GM20431 (cell line): Measurements from ENCODE around the gene COL6A3.
"Not testable (repeated sequence)": the region's sequence is repeated elsewhere in the genome, so short reads cannot be mapped to it uniquely, and the experiment has no call there.

Source experiments
- in situ Hi-C: fragments of 300-500 bp; cut with MseI, MboI; formaldehyde crosslinking; loops from one replicate; pipeline ENCODE4 v1.15.0; 2020; ENCODE audit warnings: low sequenced_read_pairs; ENCODE audit not compliant: unreplicated experiment

COL6A3 gene

DNA sequence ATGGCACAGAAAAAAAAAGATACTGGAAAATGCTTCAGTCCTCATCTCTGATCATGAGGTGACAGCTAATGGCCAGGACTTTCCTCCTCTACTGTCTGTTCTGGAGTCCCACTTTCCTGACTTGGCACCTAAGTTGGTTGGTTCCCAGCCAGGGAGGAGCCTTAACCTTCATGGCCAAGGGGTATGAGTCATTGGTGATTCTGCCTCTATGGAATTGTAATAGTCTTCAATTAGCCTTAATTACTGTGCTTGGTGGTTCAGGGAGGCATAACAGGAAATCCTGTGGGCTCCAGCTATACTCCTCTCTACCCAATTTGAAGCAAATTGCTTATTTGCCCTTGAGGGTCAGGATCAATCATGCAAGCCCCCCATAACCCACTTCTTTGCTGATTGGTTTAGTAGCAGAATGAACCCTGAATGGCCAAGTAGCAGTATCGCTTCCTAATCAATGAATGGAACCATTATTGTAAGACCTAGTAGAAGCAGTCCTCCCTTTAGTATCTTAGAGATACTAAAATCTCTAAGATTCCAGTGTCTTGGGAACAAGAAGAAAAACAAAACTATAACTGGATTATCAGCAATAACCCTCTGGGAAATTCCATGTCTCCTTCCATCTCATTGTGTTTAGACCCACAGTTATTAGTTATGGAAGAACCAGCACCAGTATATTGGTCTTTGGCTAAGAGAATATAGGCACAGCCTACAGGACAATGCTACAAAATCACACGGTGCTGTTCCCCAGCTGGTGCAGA is 109.0 kb downstream of the COL6A3 start:
- in situ Hi-C loops = no loop called here

DNA sequence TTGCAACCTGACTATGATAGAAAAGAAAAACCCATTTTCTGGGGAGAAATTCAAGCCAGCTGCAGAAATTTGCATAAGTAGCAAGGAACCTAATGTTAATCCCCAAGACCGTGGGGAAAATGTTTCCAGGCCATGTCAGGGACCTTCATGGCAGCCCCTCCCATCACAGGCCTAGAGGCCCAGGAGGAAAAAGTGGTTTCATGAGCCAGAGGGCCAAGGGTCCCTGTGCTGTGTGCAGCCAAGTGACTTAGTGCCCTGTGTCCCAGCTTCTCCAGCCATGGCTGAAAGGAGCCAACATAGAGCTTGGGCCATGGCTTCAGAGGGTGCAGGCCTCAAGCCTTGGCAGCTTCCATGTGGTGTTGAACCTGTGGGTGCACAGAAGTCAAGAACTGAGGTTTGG is 110.7 kb downstream of the COL6A3 start:
- in situ Hi-C loops = not testable (repeated sequence)

DNA sequence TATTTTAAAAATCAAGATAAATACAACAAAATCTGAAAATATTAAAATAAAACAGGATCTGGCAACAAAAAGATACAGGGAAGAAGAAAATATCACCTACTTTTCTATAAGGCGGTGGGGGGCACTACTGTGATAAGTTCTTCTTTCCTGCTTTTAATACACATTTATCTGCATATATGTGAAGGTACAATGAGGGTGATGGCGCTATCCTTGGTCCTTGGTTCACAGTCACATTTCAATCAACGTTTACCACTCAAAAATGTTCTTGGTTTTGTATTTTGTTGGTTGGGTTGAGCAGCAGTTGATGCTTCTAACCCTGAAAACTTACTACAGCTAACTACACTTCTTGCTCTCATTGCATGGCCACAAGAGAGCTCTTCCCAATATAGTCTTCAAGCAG is 112.4 kb downstream of the COL6A3 start:
- in situ Hi-C loops = no loop called here

DNA sequence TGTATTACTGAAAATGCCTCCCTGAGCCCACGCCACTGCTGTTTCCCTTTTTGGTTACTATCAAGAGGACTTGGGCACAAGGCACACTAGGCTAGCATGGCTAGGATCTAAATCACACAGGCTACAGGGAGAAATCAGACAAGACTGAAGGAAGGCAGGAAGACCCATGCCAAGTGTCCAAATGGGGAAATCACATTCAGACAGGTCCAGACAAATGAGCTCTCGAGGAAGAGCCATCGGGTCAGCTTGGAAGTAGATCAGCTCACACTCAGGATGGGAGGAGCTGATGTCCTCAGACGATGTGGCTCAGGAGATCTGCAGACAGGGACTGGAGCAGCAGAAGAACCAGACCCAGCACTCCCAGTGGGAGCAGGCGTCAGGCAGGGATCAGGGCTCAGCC is 113.2 kb downstream of the COL6A3 start:
- in situ Hi-C loops = no loop called here

DNA sequence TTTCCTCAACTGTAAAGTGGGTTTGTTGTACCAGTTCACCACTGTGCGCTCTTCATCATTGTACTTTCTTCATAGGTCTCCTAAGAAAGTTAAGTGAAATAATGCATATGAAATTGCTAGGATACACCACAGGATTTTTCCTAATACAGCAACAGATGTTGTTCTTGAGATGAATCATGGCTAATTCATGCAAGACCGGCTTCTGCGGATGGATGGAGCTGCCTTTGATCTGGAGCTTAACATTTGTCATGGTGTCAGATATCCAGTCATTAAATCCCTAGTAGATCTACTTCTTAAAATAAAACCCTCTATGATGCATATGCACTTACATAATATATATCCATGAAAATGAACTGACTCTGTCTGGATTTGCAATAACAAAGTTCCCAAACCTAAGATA is 114.1 kb downstream of the COL6A3 start:
- in situ Hi-C loops = no loop called here

DNA sequence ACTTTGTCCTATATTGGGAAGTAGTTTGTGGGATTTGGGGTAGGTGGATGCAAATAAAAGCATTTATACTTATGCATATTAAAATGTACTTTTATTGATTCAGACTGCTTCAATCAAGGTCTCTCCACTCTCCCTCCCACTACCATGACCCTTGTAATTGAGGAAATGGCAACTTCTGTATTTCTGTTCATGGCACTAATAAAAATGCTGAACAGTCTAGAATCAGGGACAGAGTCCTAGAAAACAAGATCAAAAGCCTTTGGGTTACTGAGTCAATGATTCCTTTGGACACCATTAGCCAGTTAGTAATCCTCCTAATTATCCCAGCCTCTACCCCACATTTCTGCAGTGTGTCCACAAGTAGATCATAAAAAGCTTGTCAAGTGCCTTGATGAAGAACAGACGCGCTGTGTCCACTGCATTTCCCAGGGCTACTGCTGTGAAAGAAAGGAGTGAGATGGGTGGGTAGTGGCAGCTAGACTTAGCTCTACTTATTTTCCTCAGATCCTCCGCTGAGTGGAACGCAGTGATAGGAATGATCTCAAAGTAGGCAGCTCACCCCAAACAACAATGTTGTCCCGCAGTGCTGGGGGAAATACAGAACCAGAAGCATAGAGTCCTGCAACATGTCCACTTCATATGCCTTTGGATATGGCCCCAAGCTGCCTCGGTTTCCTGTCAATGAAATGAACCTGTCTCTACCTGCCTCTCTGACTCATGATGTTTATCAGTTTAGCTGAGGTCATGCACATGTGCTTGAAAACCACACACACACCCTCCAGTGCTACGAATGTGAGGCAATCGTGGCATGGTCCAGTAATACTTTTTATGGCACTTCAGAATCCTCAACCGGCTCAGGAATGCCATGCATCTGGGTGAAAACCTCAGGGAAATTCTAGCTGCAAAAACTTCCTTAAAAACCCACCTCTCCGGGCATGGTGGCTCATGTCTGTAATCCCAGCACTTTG is 115.5 kb downstream of the COL6A3 start:
- in situ Hi-C loops = no loop called here

DNA sequence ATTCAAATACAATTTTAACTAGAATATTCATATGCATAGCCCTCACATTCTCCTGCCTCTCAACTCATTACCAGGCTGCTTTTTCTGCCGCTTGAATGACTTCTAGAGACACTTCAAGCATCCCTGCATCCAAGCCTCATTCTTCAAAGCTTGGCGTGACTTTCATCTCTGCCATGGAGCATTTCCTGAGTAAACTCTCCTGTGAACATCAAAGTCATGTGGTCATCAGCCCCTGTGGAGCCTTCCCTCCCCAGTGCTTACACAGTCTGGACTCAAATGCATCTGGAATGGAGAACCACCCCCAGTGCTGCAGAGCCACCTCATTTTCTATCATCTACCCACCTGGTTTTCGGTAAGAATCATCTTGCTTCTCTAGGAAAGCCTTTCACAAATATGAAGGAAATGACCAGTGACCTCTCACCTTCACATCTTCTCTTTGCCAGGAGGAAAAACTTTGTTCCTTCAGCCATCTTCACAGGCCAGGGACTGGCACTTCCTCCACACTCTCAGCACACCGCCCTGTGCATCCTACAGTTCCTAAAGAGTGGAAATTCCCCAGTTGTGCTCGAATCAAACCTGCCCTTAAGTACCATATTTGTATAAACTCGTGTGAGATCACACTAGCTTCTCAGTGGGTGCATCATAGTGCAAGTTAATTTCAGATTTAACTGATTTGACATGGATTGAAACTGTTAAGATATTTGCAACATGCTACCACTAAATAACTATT is 116.4 kb downstream of the COL6A3 start:
- in situ Hi-C loops = no loop called here

DNA sequence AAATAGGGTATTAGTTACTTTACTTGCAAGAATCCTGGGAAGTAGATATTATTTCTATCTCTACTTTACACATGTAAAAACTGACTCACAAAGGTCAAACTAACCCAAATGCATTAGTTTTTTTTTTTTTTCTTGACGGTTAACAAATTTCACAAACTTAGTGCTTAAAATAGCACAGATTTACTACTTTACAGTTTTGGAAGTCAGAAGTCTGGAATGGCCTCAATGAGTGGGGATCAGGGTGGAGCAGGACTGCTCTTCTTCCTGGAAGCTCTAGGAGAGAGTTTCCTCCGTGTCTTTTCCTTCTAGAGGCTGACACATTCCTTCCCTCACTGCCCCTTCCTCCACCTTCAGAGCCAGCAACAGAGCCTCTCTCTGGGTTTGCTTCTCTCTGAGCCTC is 117.2 kb downstream of the COL6A3 start:
- in situ Hi-C loops = no loop called here

DNA sequence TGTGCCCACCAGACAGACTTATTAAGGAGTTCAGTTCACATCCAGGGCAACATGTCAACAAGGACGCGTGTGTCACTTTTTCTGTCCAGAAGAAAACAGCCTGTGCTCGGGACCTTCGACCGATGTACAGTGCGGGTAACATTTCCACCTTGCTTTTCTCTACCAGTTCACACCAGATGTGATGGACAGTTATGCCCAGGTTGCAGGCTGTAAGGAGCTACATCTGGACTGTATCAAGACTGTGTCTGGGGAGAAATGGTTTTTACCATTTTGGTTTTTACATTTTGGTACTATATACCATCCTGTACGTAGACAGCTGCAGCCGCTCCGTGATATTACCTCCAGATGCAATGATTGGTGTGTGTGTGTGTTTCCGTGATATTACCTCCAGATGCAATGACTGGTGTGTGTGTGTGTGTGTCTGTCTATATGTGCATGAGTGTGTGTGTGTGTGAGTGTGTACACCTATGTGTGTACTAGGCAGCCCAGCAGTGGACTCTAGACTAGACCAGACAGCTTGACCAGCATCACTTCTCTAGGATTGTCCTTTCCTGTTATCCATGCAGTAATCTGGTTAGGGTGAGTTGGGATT is 118.0 kb downstream of the COL6A3 start:
- in situ Hi-C loops = no loop called here

DNA sequence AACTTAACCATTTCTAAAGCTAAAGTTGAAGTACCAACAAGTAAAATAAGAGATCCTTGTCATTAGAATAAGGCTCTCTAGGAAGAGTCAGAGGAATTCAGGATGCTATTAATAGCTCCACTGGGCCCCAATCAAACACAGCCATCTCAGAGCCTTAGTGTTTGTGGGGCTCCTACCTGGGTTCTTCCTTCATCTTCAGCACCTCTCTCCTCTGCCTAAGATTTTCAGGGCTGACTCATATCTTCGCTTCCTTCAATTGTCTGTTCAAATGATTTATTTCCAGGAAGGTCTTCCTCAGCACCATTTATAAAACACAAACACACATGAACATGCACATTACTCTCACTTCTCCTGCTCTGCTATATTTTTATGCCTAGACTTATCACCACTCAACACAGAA is 119.5 kb downstream of the COL6A3 start:
- in situ Hi-C loops = no loop called here

DNA sequence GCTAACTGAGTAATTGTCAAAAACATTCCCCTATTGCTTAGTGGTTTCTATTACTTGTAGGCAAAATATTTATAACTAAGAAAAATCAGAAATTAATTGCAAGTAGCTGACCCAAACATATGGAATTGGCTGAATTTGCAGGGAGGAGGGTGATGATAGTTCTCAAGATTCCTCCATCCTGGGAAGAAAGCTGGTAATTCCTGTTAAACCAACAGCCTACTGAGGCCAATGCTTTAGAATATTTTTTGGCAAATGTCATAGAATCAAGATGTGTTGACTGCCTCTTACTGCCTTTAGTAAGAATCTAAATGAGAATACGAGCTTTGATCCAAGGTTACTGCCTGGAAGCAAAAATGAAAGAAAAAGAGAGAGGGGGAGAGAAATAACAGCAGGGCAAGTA is 120.0 kb downstream of the COL6A3 start:
- in situ Hi-C loops = no loop called here

DNA sequence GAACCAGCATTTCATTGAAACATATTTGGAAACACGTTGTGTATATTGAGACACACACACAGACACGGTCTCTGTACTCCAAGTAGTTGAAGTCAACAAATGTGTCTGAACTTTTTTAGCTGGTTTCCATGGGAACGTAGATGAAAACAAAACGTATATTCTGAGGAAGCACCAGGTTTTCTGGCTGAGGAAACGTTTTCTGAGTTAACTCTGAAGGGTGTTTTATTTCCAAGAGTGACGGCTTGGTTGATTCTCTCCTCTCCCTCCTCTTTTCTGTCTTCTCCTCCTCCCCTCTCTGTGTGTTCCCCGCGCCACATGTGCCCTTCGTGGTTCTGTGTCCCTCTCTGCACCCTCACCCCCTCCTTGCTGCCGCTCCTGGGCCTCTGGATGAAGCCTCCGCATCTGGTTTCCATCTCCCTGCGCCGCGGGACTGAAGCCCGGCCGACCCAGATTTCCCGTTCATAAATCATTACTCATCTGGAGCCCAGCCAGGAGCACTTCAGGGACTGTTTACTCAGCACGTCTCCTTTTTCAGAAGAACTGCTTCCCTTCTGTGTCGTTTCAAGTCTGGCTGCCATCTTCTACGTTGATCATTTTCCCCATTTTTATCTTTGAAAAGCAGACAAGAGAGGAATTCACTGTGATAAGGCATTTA is 122.7 kb downstream of the COL6A3 start:
- in situ Hi-C loops = no loop called here

DNA sequence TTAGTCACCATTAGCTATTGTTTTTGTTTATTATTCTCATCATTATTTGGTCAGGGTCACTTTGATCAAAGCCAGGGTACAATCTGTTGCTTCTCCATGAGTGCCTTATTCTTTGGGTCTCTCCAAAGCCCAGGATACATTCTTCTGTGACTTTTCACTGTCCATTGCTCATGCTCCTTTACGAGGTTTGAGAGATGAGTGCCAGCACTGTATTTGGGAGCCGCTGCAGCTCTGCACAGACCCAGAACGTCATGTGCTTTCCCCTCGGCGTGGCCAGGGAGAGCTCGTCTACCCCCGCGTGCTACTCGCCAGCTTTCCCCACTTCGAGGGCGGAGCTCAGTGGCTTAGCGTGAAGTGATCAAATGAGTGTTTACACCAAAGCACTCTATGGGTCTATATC is 123.7 kb downstream of the COL6A3 start:
- in situ Hi-C loops = no loop called here

DNA sequence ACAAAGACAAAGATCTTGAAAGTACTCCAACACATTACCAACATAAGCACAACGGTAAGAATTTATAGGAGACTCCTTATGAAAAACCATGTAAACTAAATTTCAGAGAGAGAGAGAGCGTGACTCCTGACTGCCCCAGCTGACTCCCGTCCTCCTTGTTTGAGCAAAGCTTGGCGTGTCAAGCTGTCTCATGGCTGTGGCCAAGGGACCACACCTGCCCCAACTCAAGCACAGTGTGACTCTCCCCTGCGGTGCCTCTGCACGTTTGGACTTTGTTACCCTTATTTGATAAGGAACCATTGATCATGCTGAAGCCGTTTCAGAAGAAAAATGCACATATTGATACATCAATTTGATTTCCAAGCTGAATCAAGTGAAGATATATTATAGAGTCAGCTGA is 124.8 kb downstream of the COL6A3 start:
- in situ Hi-C loops = no loop called here

DNA sequence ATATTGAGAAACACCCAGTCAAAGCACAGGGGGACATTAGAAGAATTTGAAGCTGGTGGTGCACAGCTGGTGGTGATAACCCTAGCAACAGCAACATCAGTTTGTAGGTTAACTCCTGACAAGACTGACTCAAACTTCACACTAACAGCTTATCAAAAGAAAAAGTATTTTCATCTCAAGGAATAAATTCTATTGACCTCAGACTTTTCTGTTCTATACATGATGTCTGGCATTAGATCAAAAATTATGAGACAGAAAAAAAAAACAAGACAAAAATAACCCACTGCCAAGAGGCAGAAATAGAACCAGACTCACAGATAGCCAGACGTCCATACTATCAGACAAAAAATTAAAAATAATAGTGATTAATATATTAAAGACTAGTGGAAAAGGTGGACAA is 126.1 kb downstream of the COL6A3 start:
- in situ Hi-C loops = no loop called here

DNA sequence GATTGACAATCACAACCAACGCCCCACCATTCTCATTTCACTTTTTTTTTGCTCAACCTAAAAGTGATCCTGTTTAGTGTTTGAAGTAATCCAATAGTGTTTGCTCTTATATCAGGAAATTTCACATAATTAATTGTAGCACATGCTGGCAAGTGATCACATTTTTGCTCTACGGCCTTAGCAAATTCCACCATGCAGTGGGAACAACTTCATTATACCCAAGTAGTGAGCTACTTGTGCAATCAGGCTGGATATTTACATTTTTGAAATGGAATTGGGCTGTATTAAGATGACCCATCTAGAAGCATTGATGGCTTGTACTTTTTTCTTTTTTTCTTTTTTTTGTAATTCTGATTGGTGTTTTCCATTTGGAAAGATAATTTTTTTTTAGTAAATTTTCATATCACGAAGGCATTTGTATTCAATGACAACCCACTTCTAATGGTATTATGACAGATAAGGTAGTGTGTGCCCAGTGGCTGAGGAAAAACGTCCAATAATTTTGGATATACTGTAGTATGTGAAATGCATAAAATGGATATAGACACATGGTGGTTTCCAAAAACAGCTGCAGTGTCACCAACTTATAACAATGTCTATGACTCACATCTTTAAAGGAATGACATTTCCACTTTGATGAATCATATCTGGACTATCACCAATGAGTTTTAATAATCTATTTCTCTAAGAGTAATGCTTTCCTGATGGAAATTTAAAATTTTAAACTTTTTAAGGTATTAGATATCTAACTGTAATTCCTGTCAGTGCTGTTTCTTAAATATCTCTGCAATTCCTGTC is 130.6 kb downstream of the COL6A3 start:
- in situ Hi-C loops = no loop called here

DNA sequence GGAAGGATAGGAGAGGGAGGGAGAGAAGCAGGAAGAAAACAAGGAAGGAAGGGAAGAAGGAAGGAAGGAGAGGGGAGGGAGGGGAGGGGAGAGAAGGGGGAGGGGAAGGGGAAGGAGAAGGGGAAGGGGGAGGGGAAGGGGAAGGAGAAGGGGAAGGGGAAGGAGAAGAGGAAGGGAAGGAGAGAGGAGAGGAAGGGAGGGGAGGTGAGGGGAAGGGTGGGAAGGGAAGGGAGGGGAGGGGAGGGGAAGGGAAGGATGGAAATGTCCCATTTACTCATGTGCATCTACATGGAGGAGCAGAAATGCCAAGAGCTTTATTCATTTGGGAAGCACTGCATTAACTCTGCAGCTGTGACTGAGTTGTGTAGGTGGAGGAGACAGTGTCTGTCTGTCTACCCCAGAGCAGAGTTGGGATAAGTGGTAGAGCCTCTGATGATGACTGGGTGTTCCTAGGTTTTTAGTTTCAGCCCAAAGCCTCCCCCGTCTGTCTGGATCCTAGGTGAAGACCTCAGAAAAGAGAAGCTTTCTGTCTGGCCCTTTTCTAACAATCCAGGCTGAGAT is 131.3 kb downstream of the COL6A3 start:
- in situ Hi-C loops = no loop called here

DNA sequence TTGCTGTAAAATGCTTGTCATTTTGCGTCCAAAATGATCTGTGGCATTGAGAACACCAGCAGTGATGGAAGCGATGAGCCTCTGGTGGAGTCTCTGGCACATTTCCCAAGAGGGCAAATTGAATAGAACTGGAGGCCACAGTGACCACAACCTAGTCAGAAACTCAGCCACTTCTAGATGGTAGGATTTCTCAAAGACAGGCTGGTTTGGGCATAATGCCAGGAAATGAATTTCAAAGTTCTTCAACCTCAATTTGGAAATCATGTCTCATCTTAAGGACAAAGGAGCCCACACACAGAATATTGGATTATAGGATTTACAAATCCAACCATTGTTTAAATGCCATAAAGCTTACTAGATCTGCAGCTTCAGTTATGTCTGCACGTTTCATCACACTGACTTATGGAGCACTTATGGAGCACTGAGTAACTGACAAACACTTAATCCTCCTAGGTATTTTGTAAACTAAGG is 132.1 kb downstream of the COL6A3 start:
- in situ Hi-C loops = no loop called here

DNA sequence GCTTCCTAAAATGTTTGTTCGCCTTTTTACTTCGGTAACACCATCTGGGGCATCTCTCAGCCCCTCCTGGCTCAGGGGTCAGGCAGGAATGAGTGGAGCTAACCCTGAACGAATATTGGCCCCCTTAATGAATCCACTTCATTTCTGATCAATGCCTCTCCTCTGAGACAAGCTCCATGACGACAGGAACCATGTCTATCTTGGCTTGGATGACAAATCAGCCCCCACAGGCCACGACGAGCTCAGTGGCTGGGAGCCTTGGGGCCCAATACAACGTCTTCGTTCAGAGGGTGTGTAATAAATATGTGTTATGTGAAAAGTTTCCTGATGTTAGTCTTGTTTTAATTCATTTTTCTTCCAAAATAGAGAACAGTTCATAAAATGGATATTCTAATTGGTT is 133.0 kb downstream of the COL6A3 start:
- in situ Hi-C loops = no loop called here
